Right lung (tissue), 5 donors: ENCODE results near the gene ACADVL. TPM values are rescaled to one million over a fixed set of nuclear protein-coding genes. Genes with fewer than 3 reads are reported as not detected.

Experiments used
- DNase-seq, 2 donors: peaks; one replicate each; pipeline ENCODE4 v3.0.0-alpha.2; 2013
- polyA plus RNA-seq, 5 donors: library from polyadenylated mRNA; unstranded; fragments of 120-200 nt; gene quantifications; one replicate each; pipeline versions ENCODE4 v1.2.1 to v1.2.3, GENCODE V29; 2013; ENCODE audit warnings: inconsistent platforms in 1 of 5, low replicate concordance in 1 of 5; ENCODE audit not compliant: insufficient read length in 5 of 5, insufficient read depth in 1 of 5

ACADVL gene
- polyA plus RNA-seq, 5 donors = 289 to 380 (median 360) TPM

DNA sequence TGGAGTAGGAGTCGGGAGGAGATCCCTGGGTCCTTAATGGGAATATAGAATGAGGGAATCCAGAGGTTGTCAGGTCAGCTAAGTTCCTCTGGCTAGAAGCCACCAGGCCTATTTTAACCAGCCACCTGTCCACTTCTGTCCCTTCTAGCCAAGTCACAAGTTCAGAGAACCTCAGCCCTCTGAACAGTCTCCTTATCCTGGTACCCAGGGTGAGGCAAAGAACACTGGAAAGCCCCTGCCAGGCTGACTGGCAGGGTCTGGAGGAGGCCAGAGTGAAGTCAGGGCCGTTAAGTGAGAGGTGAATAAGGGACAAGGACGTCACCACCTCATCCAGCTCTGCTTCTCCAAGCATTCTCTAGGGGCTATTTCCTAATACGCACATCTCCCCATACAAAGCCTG is 29.1 kb downstream of the ACADVL start:
- no peak for DNase-seq

GRCh38 chr17:7249214-7249613 is 29.5 kb downstream of the ACADVL start:
- no peak for DNase-seq

- DNase-seq = no peak
Observed at GRCh38 chr17:7249830-7250229, 30.1 kb downstream of the ACADVL start.

DNA sequence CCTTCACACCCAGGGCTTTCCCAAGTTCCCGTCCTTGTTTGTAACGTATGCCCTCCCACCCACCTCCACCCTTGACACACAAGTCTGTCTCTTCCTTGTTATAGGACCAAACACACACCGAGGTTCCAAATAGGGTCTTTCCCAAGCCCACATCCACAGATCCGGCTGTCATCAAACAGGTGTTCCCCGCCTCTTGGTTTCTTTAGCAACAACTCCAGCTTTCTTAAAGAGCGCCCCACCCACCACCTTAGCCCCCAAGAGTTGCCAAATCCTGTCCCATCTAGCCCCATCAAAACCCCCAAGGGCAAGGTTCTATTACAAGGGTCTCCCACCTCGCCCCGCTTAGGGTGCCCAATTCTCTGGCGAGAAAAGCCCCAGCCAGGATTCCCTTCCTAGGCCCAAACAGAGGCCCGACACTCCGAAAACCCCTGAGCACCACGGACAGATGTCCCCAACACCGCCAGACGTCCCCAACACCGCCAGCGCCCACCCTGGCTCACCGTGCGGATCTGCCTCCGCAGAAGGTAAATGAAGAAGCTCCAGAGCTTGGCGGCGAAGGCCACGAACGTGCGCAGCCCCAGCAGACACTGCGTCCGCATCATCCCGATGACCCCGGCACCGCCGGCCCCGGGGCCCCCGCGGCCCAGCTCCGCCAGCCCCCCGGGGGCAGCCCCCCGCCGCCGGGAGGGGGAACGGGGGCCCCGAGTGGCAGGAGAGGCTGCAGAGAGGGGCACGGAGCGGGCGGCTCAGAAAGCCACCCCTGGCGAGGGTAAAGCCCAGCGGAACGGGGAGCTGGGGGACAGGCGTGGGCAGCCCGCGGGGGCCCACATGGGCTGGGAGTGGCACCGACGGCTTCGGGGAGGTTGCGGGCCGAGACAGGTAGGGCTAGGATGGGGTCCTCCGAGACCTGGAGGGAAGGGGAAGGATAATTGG is 31.2 kb downstream of the ACADVL start:
- DNase-seq = no peak

GRCh38 chr17:7251661-7252175 is 32.0 kb downstream of the ACADVL start, which contains the start of gene CTDNEP1:
Gene CTDNEP1, minus strand, starts transcription at chr17:7251734. Its CDS starts 438 bp downstream, at chr17:7251296.
- no peak for DNase-seq

DNA sequence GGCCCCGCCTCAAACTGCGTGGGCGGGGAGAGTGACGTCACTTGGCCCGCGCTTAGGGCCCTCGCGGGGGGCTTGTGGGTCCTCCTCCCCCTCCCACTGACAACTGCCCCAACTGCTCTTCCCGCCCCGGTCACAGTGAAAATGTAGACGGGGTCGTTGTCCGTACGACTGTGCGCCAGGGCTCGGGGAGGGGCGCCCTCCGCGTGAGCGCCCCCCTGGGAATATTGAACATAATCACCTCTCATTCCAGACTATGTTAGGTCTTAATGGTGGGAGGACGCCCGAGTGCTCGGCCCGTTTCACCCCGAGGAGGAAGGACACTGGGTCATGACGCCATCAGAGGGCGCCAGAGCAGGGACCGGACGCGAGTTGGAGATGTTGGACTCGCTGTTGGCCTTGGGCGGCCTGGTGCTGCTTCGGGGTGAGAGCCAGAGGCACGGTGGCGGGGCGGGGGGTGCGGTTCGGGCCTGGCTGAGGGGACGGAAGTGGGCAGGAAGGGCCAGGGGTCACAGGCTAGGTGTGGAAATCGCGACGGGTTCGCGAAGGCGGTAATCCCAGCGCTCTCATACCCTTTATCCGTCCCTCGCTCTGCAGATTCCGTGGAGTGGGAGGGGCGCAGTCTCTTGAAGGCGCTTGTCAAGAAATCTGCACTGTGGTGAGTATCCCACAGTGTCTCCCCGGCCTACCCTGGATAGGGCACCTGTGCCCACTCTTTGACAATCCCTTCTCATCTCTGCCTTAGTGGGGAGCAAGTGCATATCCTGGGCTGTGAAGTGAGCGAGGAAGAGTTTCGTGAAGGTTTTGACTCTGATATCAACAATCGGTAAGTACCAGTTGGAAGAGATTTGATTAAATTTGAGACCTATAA is 32.7 kb downstream of the ACADVL start, which contains the start of gene ELP5:
Gene ELP5 (plus strand): TSS at position 40 of the 868 bp plus-strand sequence. CDS start 336 bp downstream, at position 376.
- DNase-seq = peak; percentile 99 to 100

- no peak for DNase-seq
Observed at GRCh38 chr17:7253082-7253481, 33.3 kb downstream of the ACADVL start.

- DNase-seq = no peak
Observed at GRCh38 chr17:7254511-7254910, 34.8 kb downstream of the ACADVL start.

- DNase-seq = no peak
Observed at GRCh38 chr17:7256766-7257456, 37.2 kb downstream of the ACADVL start.

GRCh38 chr17:7258731-7259554 is 39.2 kb downstream of the ACADVL start:
- DNase-seq = no peak

- no peak for DNase-seq
Observed at GRCh38 chr17:7259555-7259889, 39.8 kb downstream of the ACADVL start.

GRCh38 chr17:7260151-7260550 is 40.4 kb downstream of the ACADVL start:
- DNase-seq = no peak

DNA sequence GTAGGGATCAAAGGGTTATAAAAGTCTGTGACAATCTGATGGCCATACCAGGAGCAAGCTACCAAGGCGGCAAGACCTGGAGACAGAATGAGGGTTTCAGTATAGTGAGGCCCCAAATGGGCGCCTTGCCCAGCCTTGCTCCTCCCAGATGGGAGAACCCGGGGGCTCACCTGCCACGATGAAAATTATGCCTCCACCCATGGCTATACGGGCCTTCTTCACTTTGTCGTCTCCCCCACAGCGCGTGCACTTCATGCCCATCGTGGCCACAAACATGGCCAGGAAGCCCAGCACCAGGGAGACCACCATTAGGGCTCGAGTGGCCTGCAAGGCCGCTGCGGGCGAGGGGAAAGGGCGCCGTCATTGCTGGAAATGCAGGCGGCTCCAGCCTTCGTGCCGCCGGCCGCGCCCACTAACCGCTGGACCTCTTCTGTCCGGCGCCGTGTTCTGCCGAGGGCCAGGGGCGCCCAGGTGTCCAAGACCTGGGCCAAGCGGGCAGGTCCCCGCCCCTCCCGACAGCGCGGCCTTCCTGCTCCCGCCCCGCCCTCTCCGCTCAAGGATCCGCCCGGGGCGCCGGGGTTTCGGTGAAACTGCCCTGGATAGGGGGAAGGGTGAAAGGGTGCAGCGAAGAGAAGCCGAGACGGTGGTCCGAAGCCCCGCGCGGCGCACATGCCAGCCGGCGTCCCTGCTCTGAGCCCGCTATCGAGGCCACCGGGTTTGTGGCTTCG is 41.1 kb downstream of the ACADVL start:
- DNase-seq = peak; percentile 32 to 43

DNA sequence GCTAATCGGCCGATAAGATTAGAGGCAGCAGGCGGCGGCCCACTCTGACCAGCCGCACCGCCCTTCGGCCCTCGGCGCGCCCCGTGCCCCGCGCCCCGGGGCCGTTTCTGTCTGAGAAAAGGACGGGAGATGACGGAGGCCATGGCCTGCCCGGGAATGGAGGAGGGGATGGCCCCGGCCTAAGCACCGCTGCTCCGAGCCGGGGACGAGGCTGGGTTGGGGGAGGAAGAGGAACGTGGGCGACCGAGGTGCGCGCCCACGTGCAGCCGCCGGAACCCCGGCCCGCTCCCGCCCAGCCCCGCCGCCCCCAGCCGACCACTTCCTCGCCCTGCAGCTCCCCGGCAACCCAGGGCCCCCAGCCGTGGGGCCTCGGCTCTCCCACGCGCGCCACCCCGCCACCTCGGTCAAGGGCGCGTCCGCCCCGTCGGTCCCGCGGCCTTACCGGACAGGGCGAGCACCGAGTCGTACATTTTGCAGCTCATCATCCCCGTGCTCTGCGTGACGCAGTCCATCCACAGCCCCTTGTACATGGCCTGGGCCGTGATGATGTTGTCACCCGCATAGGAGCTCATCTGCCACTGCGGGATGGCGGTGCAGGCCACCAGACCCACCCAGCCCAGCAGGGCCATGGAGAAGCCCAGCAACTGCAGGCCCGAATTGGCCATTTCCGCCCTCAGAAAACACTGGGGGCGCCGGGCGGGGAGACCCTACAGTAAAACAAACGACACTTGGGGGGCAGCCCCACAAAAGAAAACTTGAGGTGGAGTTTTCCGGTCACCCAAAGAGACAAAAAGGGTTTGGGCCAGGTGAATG is 41.8 kb downstream of the ACADVL start:
- DNase-seq = no peak

DNA sequence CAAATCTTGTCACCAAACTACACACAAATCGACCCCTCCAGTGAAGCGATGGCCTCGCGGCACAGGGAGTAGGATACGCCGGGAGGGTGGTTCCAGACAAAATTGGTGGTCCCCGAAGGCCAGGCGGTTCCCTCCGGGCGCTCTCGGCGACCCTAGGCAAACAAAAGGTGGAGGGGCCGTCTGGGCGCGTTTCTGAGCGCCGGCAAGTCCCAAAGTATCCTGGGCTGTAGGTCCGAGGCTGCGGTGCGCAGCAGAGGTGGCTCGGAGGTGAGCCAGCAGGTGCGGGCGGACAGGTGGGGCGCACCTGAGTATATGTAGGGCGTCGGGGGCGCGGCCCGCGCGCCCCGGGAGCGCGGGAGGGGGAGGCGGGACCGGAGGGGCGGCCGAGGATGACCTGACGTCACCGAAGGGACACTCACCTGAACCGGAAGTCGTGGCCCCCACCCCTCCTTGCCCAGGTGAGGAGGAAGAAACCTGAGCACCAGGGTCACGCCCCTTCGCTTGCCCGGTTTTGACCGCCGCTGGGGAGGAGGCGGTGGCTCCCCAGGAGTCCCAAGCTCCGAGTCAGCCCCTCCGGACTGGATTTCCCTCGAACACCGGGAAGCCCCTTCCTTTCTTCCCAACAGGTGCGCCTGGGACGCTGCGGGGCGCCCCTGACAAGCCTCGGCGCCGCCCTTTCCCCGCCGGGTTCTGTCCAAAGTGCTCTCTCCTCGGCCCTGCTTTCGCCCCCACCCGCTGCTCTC is 42.6 kb downstream of the ACADVL start, which contains the start of gene CLDN7:
Gene CLDN7 (minus strand): TSS at position 287 of the 743 bp plus-strand sequence. CDS start 435 bp downstream, outside the sequence.
- peak; percentile 73 to 81 for DNase-seq

GRCh38 chr17:7262935-7263800 is 43.4 kb downstream of the ACADVL start:
- peak; percentile 27 to 28 for DNase-seq

- no peak for DNase-seq
Observed at GRCh38 chr17:7263801-7264078, 44.0 kb downstream of the ACADVL start.
